OCI-LY7 (cell line): ENCODE measurements around the gene FAM78B. TPM values are rescaled to one million over a fixed set of nuclear protein-coding genes. Genes with fewer than 3 reads are reported as not detected.

Experiments used
- BruUV-seq: library from RNA; stranded (reverse); fragments of 400-500 nt; replicated peaks from 2 replicates; lab custom pipeline; 2021; lab: Mats Ljungman, UMichigan
- CTCF ChIA-PET: fragments of 300-600 bp; sonication (Branson Sonifier 250); formaldehyde crosslinking; loops from one replicate; lab custom pipeline; 2022; ENCODE audit warnings: antibody characterized with exemption; ENCODE audit not compliant: unreplicated experiment; lab: Charles Lee
- POLR2A ChIA-PET: fragments of 300-600 bp; sonication (Branson Sonifier 250); formaldehyde crosslinking; loops from one replicate; lab custom pipeline; 2022; ENCODE audit warnings: antibody characterized with exemption; lab: Charles Lee
- DNase-seq: peaks from one replicate; pipeline ENCODE4 v3.0.0-alpha.2; 2015; ENCODE audit warnings: low spot score
- H2AFZ ChIP-seq: fragments of 200-600 bp; sonication (generic), shearing (Covaris generic); 2 replicates; pipeline ENCODE4 v1.6.1; 2014; ENCODE audit warnings: mild to moderate bottlenecking, antibody characterized with exemption, low read length, moderate library complexity
- H3K27ac ChIP-seq: fragments of 200-600 bp; sonication (generic); 2 replicates; pipeline ENCODE4 v1.5.1; 2014; ENCODE audit warnings: mixed run types, low read depth, mild to moderate bottlenecking, moderate library complexity, low read length, inconsistent platforms; ENCODE audit not compliant: poor library complexity, severe bottlenecking
- H3K36me3 ChIP-seq: fragments of 200-600 bp; sonication (generic); 2 replicates; pipeline ENCODE4 v1.6.1; 2014; ENCODE audit warnings: mild to moderate bottlenecking, antibody characterized with exemption, low read length, moderate library complexity, mixed read lengths; ENCODE audit not compliant: insufficient read depth
- H3K4me1 ChIP-seq: fragments of 200-600 bp; sonication (generic); 2 replicates; pipeline ENCODE4 v1.5.1; 2014; ENCODE audit warnings: mild to moderate bottlenecking, low read length; ENCODE audit not compliant: insufficient read depth, poor library complexity, severe bottlenecking
- H3K4me2 ChIP-seq: fragments of 200-600 bp; sonication (generic); 2 replicates; pipeline ENCODE4 v1.6.1; 2014; ENCODE audit warnings: mild to moderate bottlenecking, low read length
- H3K4me3 ChIP-seq: fragments of 200-600 bp; sonication (generic); 2 replicates; pipeline ENCODE4 v1.5.1; 2014; ENCODE audit warnings: mild to moderate bottlenecking, low read depth, low read length; ENCODE audit not compliant: poor library complexity, severe bottlenecking
- H3K79me2 ChIP-seq: fragments of 200-600 bp; sonication (generic); 2 replicates; pipeline ENCODE4 v1.6.1; 2016; ENCODE audit warnings: low read depth, mild to moderate bottlenecking, low read length, moderate library complexity, mixed read lengths; ENCODE audit not compliant: insufficient read depth
- H3K9me2 ChIP-seq: fragments of 200-600 bp; sonication (generic); 2 replicates; pipeline ENCODE4 v1.6.1; 2016; ENCODE audit warnings: mild to moderate bottlenecking, low read length, mixed read lengths; ENCODE audit not compliant: insufficient read depth
- H3K9me3 ChIP-seq: fragments of 200-600 bp; sonication (generic); 2 replicates; pipeline ENCODE4 v1.6.1; 2014; ENCODE audit warnings: mild to moderate bottlenecking, mixed run types, low read length, mixed read lengths
- H4K20me1 ChIP-seq: fragments of 200-600 bp; sonication (generic); 2 replicates; pipeline ENCODE4 v1.6.1; 2014; ENCODE audit warnings: mild to moderate bottlenecking, antibody characterized with exemption, low read length, moderate library complexity, mixed read lengths; ENCODE audit not compliant: insufficient read depth
- CTCF ChIP-seq: fragments of 200-600 bp; sonication (generic); conservative IDR thresholded peaks from 2 replicates; pipeline ENCODE4 v1.5.1; 2014; ENCODE audit warnings: mild to moderate bottlenecking, antibody characterized with exemption, low read length, moderate library complexity, mixed read lengths
- EZH2phosphoT487 ChIP-seq: fragments of 200-600 bp; sonication (generic); IDR thresholded peaks from 2 replicates; pipeline ENCODE4 v1.6.1; 2018; ENCODE audit warnings: low read depth, borderline replicate concordance, mild to moderate bottlenecking, mixed run types, antibody characterized with exemption, low read length, moderate library complexity, mixed read lengths
- intact Hi-C: fragments of 100-400 bp; cut with micrococcal nuclease; formaldehyde crosslinking; loops from one replicate; pipeline ENCODE4 v1.10.0; 2022; ENCODE audit not compliant: unreplicated experiment
- total RNA-seq, 2 experiments: library from RNA; depleted of rRNA in 1 of 2; stranded (reverse); fragments of >200 nt in 1 of 2; shearing (Covaris generic) in 1 of 2; gene quantifications; 2 replicates each; pipeline ENCODE4 v1.2.3, GENCODE V29; 2014 to 2022

FAM78B gene
- total RNA-seq, 2 experiments from 2014 or later = not detected

- Histone ChIP-seq H3K27ac (no peak overlapping the region), H3K4me3 (no peak overlapping the region), H3K79me2 (no peaks in the 10 kb centered on the region), H2AFZ (no peak overlapping the region), H3K4me1 (no peaks in the 10 kb centered on the region), H3K9me3 (no peaks in the 10 kb centered on the region), H3K36me3 (no peaks in the 10 kb centered on the region), H4K20me1 (no peaks in the 10 kb centered on the region), H3K9me2 (no peaks in the 10 kb centered on the region), H3K4me2 (no peak overlapping the region)
- DNase-seq = no peak
- CTCF ChIA-PET = no interaction called here
- POLR2A ChIA-PET = no interaction called here
- TF ChIP-seq CTCF (no peak), EZH2phosphoT487 (no peak)
- no TSS peak for BruUV-seq
- intact Hi-C loops = no loop called here
Observed at GRCh38 chr1:166166329-166166697, 488 bp downstream of the FAM78B start.

GRCh38 chr1:166165661-166166328 lies 1.0 kb downstream of the FAM78B start:
- H4K20me1 ChIP-seq = no peaks in the 10 kb centered on the region
- intact Hi-C loops = no loop called here
- no peak overlapping the region for H3K4me3 ChIP-seq
- ChIA-PET POLR2A (no interaction called here), CTCF (no interaction called here)
- no peaks in the 10 kb centered on the region for H3K9me3 ChIP-seq
- no peak overlapping the region for H3K4me2 ChIP-seq
- no peaks in the 10 kb centered on the region for H3K79me2 ChIP-seq
- H3K27ac ChIP-seq = no peak overlapping the region
- BruUV-seq = no TSS peak
- H3K36me3 ChIP-seq = no peaks in the 10 kb centered on the region
- no peak overlapping the region for H2AFZ ChIP-seq
- no peaks in the 10 kb centered on the region for H3K9me2 ChIP-seq
- H3K4me1 ChIP-seq = no peaks in the 10 kb centered on the region
- DNase-seq = no peak
- no peak for TF ChIP-seq EZH2phosphoT487
- TF ChIP-seq CTCF = no peak

GRCh38 chr1:166164995-166165660 lies 1.7 kb downstream of the FAM78B start:
- peak; percentile 49; the same call in 1 of the 2 replicates for TF ChIP-seq EZH2phosphoT487
- TF ChIP-seq CTCF = peak; percentile 44
- H3K4me2 ChIP-seq = no peak overlapping the region
- no TSS peak for BruUV-seq
- no peaks in the 10 kb centered on the region for H4K20me1 ChIP-seq
- H3K4me1 ChIP-seq = no peaks in the 10 kb centered on the region
- peak; percentile 3 for DNase-seq
- no peak overlapping the region for H3K4me3 ChIP-seq
- H3K36me3 ChIP-seq = no peaks in the 10 kb centered on the region
- H3K79me2 ChIP-seq = no peaks in the 10 kb centered on the region
- no peaks in the 10 kb centered on the region for H3K9me3 ChIP-seq
- intact Hi-C loops = no loop called here
- no peak overlapping the region for H2AFZ ChIP-seq
- no peak overlapping the region for H3K27ac ChIP-seq
- CTCF ChIA-PET = no interaction called here
- H3K9me2 ChIP-seq = no peaks in the 10 kb centered on the region
- POLR2A ChIA-PET = no interaction called here
